GM21825 (cell line): Measurements from ENCODE around the gene GABRR2.
A peak's percentile ranks its signal among the peaks of the same experiment; 100 is the strongest.

Source experiments
- ATAC-seq: cut with Tn5 transposase; IDR thresholded peaks from one replicate; pipeline ENCODE4 v1.9.1; 2021; ENCODE audit warnings: mild to moderate bottlenecking, moderate library complexity; ENCODE audit not compliant: unreplicated experiment

GABRR2 gene

DNA sequence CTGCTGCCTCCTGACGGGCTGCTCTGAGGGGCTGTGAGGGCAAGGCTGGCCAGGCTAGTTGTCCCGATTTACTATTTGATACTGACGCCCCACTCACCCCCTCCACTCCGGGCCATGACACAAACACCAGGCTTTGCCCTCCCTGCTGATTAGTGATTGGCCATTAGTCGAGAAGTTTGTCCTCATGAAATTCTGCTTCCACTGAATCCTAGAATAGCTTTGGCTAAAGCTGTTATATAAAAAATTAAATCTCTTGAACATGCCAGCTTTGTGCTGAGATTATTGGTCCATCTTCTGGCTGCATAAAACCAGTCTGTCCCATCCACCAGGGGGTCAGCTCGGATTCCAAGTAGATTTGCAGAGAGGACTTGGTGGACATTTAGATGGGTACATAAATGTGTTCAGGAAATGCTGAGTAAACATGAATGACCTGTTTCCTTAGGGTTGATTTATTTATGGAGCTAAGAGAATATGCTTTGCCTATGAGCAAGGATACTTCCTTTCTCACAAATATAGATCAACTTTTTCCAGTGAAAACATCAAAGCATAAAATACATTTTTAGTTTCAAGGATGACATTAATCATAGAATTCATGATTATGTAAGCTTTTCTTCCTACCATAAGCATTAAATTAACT, at the start of gene GABRR2:
Gene GABRR2 (minus strand): TSS at position 51 of the 637 bp plus-strand sequence. CDS start 134 bp downstream, outside the sequence.
- ATAC-seq: no peak

- no peak for ATAC-seq
Observed at GRCh38 chr6:89364586-89364985, 49.5 kb upstream of the GABRR2 start.

GRCh38 chr6:89361171-89361570, 46.1 kb upstream of the GABRR2 start:
- no peak for ATAC-seq

GRCh38 chr6:89360415-89360999, 45.4 kb upstream of the GABRR2 start:
- ATAC-seq: peak; percentile 43

DNA sequence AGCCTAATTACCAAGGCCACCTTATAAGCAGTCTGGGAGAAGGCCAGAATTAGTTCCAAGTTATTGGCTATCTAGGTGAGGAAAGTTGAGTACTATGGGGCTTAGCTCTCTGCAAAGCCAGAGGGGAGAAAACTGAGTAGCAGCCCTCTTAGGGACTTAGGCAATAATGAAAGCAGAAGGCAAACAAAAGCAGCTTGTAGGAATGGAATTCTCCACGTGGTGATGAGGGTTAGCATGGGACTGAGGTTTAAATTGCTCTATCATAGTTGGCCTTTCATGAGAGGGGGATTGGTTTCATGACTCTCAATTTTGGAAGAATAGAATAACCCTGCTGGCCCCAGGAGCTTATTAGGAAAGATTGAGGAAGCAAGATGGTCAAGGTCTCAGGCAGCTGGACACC, 44.5 kb upstream of the GABRR2 start:
- ATAC-seq: no peak

GRCh38 chr6:89357390-89357789, 42.3 kb upstream of the GABRR2 start:
- peak; percentile 50 for ATAC-seq

GRCh38 chr6:89356642-89357170, 41.6 kb upstream of the GABRR2 start:
- no peak for ATAC-seq

DNA sequence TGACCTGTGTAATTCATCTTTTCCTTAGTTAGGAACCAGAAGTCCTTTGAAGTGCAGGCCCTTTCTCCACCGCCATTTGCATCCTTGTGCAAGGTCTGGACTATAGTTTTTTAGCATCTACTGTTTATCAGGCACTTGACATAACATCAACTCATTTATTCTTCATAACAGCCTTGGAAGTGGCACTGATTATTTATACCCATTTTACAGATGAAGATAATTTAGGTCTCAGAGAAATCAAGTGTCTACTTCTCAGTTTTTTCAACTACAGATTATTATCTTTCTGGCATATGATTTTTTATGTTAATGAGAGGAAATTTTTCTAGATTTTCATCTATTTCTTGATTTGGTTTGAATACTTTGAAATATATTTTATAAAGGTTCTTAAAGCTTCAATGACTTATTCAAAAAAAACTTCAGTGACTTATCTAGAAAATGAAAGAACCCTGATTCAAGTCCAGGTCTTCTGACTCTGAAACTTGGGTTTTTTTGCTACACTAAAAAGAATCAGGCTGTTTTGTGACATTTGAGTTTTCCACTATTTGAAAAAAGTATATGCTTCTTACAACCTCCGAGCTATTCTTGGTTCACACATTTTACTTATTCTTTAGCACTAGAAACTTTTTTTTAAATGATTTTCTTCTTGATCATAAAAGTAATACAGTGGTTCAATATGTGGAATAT, 40.6 kb upstream of the GABRR2 start:
- ATAC-seq: no peak

GRCh38 chr6:89353702-89354392, 38.7 kb upstream of the GABRR2 start:
- peak; percentile 20 for ATAC-seq

- ATAC-seq: no peak
Observed at GRCh38 chr6:89353118-89353556, 38.0 kb upstream of the GABRR2 start.

GRCh38 chr6:89352278-89353117, 37.4 kb upstream of the GABRR2 start, which contains the start of gene UBE2J1:
Gene UBE2J1, minus strand, starts transcription at chr6:89352722. Its CDS starts 153 bp downstream, at chr6:89352569.
- peak; percentile 31 for ATAC-seq

DNA sequence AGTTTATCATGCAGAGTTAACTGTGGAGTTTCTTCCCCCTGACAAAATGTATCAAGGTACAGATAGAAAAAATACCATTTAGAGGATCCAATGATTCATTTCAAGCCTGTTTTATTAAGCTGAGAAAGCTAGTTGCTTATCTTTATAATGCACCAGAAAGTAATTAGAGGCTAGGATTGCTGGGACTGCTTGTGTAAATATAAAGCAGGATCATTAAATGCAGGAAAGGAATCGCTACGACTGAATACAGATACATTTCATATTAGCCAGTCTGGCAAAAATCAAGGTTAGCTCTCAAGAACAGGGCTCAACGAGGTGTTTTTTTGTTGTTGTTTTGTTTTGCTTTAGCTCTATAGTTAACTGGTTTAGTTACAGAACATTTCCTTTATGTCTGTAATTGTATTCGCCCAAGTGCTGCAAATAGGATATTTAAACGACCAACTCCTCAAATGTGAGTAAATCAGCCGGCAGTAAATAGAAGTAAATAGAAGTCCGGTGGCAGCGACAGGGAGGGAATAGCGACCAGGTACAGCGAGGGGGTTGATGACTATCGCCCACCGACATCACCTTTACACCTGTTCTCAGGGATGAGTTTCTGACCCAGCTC, 36.7 kb upstream of the GABRR2 start:
- ATAC-seq: no peak

DNA sequence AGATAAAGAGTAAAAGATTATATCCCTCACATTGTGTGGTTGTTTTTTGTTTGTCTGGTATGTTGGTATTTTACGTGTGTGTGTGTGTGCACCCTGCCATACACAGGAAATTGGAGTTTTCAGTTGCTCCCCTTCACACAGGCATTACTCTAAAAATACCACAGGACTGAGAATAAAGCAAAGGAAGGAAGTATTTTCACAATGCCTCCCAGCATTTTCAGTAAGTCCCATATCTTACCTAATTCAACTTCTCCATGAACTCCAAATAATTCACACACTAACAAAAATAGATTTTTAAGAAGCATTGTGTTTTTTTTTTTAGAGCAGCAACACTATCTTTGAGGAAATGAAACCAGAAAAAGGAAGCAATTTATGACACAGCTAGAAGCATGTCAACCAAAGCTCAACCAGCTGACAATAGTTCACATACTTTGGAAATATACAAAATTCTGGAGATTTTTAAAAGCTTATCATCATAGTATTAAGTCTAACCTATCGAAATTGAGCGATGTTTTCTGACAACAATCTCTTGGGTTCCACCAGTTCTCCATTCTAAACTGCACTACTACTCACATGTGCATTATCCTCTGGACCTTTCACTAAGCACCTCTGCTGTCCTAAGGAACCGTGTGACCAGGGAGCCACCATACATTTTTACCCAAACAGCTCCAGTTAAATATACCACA, 35.3 kb upstream of the GABRR2 start:
- peak; percentile 42 for ATAC-seq

GRCh38 chr6:89348372-89348771, 33.3 kb upstream of the GABRR2 start:
- no peak for ATAC-seq

GRCh38 chr6:89347825-89348224, 32.7 kb upstream of the GABRR2 start:
- ATAC-seq: no peak

DNA sequence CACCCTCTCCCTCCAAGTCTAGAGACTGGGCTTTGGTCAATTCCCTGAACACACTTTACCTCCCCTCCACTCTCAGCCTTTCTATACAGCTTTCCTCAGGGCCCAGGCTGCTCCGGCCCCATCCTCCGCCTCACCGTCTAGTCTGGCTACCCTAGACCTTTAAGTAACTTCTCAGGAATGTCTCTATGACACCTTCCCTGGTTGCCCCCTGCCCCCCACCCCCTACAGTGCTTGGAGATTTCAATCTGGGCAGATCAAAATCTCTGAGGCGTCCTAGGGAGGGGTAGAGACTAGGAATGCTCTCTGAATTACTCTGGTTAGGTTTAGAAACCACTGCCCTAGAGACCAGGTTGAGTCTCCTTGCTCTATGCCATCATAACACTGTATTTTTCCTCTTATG, 31.3 kb upstream of the GABRR2 start:
- no peak for ATAC-seq

DNA sequence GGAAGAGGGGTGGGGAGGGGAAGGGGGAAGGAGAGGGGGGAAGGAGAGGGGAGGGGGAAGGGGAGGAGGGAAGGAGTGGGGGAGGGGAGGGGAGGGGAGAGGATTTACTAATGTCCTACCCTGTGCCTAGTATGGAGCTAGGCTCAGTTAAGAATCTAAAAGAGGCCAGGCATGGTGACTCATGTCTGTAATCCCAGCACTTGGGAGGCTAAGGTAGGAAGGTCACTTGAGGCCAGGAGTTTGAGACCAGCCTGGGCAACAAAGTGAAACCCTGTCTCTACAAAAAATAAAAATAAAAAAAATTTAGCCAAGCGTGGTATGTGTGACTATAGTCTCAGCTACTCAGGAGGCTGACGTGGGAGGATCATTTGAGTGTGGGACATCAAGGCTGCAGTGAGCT, 24.5 kb upstream of the GABRR2 start:
- no peak for ATAC-seq

- no peak for ATAC-seq
Observed at GRCh38 chr6:89335164-89335563, 20.1 kb upstream of the GABRR2 start.

DNA sequence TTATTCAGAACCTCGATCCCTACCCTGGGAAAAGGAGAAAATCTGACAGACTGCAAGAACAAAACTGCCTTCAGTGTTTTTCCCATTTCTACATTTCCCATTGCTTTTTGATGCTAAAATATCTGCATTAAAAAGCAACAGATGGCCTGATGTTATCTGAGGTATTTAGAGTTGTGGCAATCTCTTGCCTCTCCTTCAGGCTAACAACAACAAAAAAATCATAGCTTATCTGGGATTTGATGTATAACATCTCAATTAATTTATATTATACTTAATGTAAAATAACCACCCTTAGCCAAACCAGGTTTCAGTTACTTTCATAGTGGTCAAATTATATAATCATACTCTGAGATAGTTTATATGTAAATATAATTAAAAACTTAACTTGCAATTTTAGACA, 15.8 kb upstream of the GABRR2 start:
- ATAC-seq: no peak
